Measurements from ENCODE around the gene CYTH4. TPM values are rescaled to one million over a fixed set of nuclear protein-coding genes. Genes with fewer than 3 reads are reported as not detected.

The CYTH4 gene
- total RNA-seq, 1 experiment from 2014 or later: not detected

- Histone ChIP-seq H4K20me1 (ENCODE audit: insufficient read depth) (no peaks in the 10 kb centered on the region), H3F3A (ENCODE audit: insufficient read depth, low read depth) (peaks cover 40% of the 10 kb centered on the region), H3K4me3 (no peak overlapping the region), H3K9me2 (ENCODE audit: insufficient read depth) (no peaks in the 10 kb centered on the region), H3K79me2 (ENCODE audit: low read depth) (no peaks in the 10 kb centered on the region), H2AFZ (no peak overlapping the region), H3K4me2 (no peak overlapping the region), H3K4me1 (replicated peaks; ENCODE audit: insufficient read depth) (peaks cover 52% of the 10 kb centered on the region), H3K27ac (no peak overlapping the region), H3K36me3 (ENCODE audit: low read depth) (no peaks in the 10 kb centered on the region), H3K27me3 (ENCODE audit: insufficient read depth, low read depth) (no peaks in the 10 kb centered on the region), H3K9me3 (ENCODE audit: insufficient read depth, low read depth) (no peaks in the 10 kb centered on the region)
- DNase-seq: no peak
- intact Hi-C loops (cut with micrococcal nuclease; ENCODE audit: unreplicated experiment): no loop called here
- CTCF ChIA-PET: interaction anchor here (0.8 kb wide), 1 partner anchor 44 kb away, joined by 3 read pairs; no protein-coding TSS in a partner anchor
- BruUV-seq (replicated peaks): no TSS peak
- POLR2A ChIA-PET (ENCODE audit: unreplicated experiment): interaction anchor here (0.6 kb wide), 1 partner anchor 50 kb away, joined by 4 read pairs; no protein-coding TSS in a partner anchor
- TF ChIP-seq CTCF (conservative IDR thresholded peaks at IDR 0.05) (no peak), EZH2 (IDR thresholded peaks at IDR 0.05; ENCODE audit: low read depth) (no peak)
These were observed 21.5 kb downstream of the CYTH4 start for GRCh38 chr22:37303821-37304274.

GRCh38 chr22:37304595-37305343, 22.5 kb downstream of the CYTH4 start:
- H3K9me3 ChIP-seq (ENCODE audit: insufficient read depth, low read depth): no peaks in the 10 kb centered on the region
- no peak overlapping the region for H3K4me2 ChIP-seq
- no peak for DNase-seq

GRCh38 chr22:37305887-37306286, 23.6 kb downstream of the CYTH4 start:
- no TSS peak for BruUV-seq (replicated peaks)
- H3K9me2 ChIP-seq (ENCODE audit: insufficient read depth): no peaks in the 10 kb centered on the region
- H3K4me2 ChIP-seq: no peak overlapping the region
- intact Hi-C loops (cut with micrococcal nuclease; ENCODE audit: unreplicated experiment): no loop called here
- no peak overlapping the region for H3K4me3 ChIP-seq
- ChIA-PET CTCF (interaction anchor here (0.5 to 0.6 kb wide), 2 partner anchors 10 to 164 kb away, joined by 3 read pairs; no protein-coding TSS in a partner anchor), POLR2A (ENCODE audit: unreplicated experiment) (no interaction called here)
- no peak overlapping the region for H2AFZ ChIP-seq
- H3K36me3 ChIP-seq (ENCODE audit: low read depth): no peaks in the 10 kb centered on the region
- H3K9me3 ChIP-seq (ENCODE audit: insufficient read depth, low read depth): no peaks in the 10 kb centered on the region
- no peaks in the 10 kb centered on the region for H4K20me1 ChIP-seq (ENCODE audit: insufficient read depth)
- H3F3A ChIP-seq (ENCODE audit: insufficient read depth, low read depth): peaks cover 52% of the 10 kb centered on the region
- no peak for DNase-seq
- TF ChIP-seq CTCF (conservative IDR thresholded peaks at IDR 0.05) (no peak), EZH2 (IDR thresholded peaks at IDR 0.05; ENCODE audit: low read depth) (no peak)
- H3K27me3 ChIP-seq (ENCODE audit: insufficient read depth, low read depth): no peaks in the 10 kb centered on the region
- H3K79me2 ChIP-seq (ENCODE audit: low read depth): no peaks in the 10 kb centered on the region
- H3K4me1 ChIP-seq (replicated peaks; ENCODE audit: insufficient read depth): peaks cover 52% of the 10 kb centered on the region
- no peak overlapping the region for H3K27ac ChIP-seq

More at GRCh38 chr22:37304595-37305343, 22.5 kb downstream of the CYTH4 start:
- Histone ChIP-seq H3F3A (ENCODE audit: insufficient read depth, low read depth) (peaks cover 47% of the 10 kb centered on the region), H3K9me2 (ENCODE audit: insufficient read depth) (no peaks in the 10 kb centered on the region), H3K4me1 (replicated peaks; ENCODE audit: insufficient read depth) (peaks cover 52% of the 10 kb centered on the region), H3K27ac (no peak overlapping the region), H3K36me3 (ENCODE audit: low read depth) (no peaks in the 10 kb centered on the region), H3K4me3 (no peak overlapping the region), H4K20me1 (ENCODE audit: insufficient read depth) (no peaks in the 10 kb centered on the region), H3K27me3 (ENCODE audit: insufficient read depth, low read depth) (no peaks in the 10 kb centered on the region), H3K79me2 (ENCODE audit: low read depth) (no peaks in the 10 kb centered on the region), H2AFZ (no peak overlapping the region)
- BruUV-seq (replicated peaks): no TSS peak
- CTCF ChIA-PET: no interaction called here
- TF ChIP-seq CTCF (conservative IDR thresholded peaks at IDR 0.05) (no peak), EZH2 (IDR thresholded peaks at IDR 0.05; ENCODE audit: low read depth) (no peak)
- intact Hi-C loops (cut with micrococcal nuclease; ENCODE audit: unreplicated experiment): no loop called here
- POLR2A ChIA-PET (ENCODE audit: unreplicated experiment): interaction anchor here (0.6 kb wide), 1 partner anchor 50 kb away, joined by 4 read pairs; no protein-coding TSS in a partner anchor
